GM19240 (cell line): Measurements from ENCODE around the gene HEBP1.

Experiments
- DNase-seq: peaks from one replicate; pipeline ENCODE4 v3.0.0; 2011; ENCODE audit warnings: low spot score; ENCODE audit not compliant: insufficient read length

HEBP1 gene

DNA sequence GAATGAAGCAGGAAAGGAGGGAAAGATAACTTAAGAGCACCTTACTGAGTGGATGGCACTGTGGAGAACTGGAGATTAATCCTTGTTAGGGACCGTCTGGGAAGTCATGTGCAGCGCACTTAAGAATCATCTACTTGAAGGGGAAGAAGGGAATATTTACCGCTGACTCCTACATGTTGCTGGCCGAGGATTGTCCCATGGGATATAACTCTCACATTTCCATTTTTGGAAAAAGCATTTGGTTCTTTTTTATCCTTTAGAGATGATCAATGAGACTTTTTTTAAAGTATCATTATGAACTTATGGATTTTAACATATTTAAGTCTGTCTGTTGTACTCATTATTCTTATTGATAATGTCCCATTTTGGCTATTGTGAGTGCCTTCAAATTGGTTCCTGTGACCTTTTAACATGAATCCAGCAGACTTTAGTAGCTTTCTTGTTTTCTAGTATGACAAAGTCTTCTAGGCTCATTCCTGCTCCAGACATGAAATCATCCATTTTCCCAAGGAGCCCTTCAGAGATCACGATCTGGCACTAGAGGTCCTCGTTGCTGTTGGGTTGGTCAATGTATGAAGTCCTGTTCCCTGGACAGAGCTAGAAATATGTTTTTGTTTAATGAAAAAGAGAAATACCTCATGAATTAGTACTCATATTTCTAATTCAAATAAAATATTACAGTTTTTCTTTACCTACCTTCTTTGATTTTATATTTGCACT, 23.9 kb upstream of the HEBP1 start:
- DNase-seq = no peak

DNA sequence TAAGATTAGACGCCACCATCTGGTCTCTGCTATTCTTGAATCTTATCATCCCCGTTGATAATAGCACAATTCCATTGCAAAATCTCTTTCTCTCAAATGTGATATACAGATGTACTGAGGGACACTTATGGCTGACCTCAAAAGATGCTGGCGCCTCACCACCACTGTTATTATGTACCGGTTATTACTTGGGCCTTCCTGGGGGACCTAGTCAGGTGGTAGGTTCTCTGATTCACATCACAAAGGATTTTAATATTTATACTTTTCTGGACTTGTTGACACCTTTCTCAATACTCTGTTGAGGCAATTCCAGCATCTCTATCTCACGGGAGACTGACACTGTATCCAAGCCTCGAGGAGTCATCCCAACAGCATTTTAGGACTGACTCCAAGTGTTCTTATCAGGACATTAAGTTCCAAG, 22.8 kb upstream of the HEBP1 start:
- DNase-seq = no peak

DNA sequence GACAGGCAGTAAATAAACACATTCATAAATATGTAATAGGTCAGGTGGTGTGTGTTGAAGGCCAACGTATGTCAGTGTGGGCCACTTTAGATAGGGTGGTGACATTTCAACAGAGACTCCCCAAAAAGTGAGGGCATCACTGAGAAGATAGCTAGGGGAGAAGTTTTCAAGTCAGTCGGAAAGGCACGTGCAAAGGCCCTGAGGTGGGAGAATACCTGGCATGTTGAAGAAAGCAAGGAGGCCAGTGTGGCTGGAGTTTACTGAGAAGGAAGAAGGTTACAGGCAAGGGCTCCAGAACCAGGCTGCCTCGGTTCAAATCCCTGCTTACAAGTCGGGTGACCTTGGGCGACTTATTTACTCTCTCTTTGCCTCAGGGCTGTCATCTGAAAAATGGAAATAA, 11.0 kb upstream of the HEBP1 start:
- DNase-seq = no peak

DNA sequence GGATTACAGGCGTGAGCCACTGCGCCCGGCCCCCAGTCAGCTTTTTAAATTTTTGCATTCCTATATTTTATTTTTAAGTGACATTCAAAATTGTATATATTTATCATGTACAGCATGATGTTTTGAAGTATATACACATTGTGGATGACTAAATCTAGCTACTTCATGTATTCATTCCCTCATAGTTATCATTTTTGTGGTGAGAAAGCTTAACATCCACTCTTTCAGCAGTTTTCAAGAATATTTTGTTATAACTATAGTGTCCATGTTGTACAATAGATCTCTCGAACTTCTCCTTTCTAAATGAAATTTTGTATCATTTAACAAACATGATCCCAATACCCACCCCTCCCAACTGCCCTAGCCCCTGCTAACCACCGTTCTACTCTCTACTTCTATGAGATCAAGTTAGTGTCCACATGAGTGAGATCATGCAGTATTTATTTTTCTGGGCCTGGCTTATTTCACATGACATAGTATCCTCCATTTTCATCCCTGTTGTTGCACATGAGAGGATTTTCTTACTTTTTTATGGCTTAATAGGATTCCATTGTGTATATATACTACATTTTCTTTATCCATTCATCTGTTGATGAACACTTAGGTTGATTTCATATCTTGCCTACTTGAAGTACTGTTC, 8.8 kb upstream of the HEBP1 start:
- DNase-seq = no peak

DNA sequence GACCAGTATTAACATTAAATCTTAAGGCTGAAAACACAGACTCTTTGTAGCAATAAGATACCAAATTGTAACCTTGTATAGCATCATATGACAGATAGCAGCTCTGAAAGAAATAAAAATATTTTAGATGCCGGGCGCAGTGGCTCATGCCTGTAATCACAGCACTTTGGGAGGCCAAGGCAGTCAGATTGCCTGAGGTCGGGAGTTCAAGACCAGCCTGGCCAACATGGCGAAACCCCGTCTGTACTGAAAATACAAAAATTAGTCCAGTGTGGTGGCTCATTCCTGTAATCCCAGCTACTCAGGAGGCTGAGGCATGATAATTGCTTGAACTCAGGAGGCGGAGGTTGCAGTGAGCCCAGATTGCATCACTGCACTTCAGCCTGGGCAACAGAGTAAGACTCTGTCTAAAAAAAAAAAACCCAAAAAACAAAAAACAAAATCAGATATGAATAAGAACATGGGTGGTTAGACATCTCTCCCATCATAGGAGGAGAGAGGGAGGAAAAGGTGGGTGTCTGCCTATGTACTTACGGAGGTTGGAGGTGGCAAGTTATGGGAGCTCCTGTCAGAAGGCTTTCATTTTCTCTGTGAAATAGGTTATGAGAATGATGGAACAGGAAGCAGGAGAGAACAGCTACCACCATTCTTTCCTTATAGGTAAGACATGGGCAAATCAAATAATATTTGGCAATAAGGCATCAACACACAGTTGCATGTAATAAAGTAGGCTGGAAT, 7.6 kb upstream of the HEBP1 start:
- DNase-seq = no peak

DNA sequence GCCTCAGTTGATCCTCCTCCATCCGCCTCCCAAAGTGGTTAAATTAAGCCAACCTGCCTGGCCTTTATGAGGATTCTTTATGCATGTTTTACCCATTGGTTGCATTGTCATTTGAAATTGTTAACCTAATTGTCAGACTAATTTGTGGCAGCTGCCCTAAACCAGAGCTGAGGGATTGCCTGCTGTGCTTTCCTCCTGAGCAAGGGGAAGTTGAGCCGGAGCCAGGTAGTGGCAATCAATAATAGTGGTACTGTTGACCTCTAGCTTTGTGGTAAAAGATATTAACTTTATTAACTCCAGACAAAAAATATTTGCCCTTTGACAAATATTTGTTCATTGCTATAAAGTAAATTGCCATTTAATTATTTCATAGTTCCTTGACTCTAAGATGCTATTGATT, 5.6 kb upstream of the HEBP1 start:
- DNase-seq = no peak

DNA sequence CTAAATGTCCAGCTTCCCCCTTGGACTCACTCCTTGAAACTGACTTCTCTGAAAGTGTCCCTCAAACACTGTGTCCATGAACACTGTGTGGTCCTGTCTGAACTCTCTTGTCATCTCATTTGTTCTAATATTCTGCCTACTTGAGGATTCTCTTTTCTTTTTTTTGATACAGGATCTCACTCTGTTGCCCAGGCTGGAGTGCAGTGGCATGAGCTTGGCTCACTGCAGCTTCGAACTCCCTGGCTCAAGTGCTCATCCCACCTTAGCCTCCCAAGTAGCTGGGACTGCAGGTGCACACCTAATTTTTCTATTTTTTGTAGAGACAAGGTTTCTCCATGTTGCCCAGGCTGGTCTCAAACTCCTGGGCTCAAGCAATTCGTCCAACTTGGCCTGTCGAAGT, 4.9 kb upstream of the HEBP1 start:
- DNase-seq = no peak

DNA sequence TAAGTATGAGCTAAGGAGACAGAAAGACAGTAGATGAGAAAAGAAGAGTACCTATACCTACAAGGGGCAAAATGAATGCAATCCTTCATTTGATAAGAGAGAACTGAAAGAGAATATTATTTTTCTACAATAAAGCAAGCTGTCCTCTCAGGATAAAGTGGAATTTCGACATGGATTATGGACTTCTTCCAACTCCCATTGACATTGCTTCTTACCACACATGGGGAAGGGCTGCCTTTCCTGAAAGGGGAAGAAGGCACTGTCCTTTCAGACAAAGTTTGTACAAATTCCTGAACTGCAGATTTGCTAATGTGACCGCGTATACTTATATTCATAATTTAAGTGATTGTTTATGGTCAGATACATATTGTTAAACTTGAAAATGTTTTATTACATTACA, 4.3 kb upstream of the HEBP1 start:
- no peak for DNase-seq

DNA sequence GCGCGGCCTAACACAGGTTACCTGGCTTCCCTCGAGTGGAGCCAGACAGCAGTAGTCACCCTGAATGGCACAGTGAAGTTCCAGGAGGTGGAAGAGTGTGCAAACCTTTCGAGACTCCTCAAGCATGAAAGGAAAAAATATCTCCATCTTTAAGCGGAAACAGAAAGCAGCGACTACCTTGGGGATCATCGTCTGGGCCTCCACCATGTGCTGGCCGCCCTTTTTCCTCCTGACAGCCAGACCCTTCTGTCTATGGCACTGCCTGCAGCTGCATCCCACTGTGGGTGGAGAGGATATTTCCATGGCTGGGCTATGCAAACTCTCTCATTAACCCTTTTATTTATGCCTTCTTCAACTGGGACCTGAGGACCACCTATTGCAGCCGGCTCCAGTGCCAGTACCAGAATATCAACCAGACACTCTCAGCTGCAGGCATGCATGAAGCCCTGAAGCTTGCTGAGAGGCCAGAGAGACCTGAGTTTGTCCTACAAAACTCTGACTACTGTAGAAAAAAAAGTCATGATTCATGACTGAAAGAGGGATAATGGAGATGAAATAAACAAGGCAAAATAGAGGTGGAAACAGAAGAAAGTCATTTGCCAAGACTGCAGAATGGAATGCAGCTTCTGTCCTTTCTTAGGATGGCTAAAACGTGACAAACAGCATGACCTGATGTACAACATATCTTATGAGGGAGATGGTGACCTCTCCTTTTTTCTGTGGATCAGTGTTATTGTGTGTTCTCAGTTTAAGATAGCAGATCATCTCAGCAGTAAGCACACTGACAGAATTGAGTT, 2.4 kb upstream of the HEBP1 start:
- DNase-seq = no peak

DNA sequence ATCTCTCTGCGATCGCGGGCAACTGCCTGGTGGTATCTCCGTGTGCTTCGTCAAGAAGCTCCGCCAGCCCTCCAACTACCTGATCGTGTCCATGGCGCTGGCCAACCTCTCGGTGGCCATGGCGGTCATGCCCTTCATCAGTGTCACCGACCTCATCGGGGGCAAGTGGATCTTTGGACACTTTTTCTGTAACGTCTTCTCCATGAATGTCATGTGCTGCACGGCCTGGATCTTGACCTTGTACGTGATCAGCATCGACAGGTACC, 1.6 kb upstream of the HEBP1 start:
- no peak for DNase-seq

DNA sequence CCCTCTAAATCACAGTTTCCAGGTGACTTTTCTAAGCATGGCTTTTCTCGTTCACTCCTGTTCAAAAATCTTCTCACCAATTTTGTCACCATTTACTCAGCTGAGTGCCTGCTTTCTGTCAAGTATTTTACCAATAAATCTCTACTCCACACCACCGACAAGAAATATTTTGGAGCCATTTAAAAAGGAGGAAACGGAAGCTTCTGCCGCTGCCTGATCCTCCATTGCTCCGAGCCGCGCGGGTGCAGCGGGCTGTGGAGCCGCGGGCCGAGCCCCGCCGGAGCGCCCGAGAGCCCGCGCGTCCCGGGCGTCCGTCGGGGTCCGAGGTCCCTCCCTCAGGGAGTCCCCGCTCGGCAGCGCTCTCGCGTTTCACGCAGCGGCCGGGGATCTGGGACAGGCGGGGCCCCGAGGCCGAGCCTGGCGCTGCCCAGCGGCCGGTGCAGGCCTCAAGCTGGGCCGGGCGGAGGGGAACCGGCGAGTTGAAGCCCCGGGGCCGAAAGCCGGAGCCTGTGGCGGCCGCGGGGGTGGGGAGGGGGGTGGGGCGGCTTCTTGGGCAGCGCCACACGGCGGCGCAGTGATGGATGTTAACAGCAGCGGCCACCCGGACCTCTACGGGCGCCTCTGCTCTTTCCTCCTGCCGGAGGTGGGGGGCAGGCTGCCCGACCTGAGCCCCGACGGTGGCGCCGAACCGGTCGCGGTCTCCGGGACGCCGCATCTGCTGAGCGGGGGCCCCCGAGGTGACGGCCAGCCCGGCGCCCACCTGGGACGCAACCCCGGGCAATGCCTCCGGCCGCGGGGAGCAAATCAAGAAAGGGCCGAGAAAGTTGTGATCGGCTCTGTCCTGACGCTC, 1.1 kb upstream of the HEBP1 start:
- DNase-seq = no peak

DNA sequence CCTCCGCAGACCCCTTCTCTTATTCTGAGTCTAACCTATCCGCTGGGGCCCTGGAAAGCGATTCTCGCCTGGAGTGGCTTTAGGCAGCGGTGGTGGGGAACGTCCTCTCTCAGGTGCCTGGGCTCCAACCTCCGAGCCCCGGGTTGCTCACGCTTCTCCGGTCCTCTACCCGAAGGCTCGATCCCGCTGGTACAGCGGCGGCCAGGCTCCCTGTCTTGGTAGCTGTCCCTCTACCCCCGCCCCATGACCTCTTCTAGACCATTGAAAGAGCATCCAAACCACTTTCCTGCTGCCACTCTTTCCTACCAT, 505 bp upstream of the HEBP1 start:
- no peak for DNase-seq

DNA sequence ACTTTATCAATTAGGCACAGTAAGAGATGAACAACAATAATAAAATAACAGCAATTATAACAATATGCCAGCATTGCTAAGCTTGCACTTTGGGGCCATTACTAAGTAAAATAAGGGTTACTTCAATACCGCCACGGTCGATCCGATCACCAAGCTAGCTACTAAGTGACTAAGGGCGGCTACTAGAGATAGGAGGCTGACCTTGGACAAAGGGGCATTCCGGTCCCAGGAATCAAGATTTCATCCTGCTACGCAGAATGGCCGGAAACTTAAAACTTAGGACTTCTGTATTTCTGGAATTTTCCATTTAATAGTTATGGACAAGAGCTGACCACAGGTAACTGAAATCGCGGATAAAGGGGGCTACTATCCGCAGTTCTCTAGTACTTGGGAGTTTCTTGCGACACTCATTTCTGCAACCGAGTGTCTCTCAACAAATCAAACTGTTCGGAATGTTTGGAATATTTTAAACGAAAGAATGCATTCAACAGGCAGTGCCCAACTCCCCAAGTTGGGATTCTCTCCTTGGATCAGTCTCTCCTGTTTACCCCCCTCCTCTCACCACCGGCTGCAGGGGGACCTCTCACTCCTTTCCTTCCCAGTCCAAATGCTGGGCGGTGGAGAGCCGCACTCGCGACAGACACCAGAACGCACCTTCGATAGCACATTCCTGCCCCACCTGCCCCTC, 650 bp downstream of the HEBP1 start:
- DNase-seq = no peak

DNA sequence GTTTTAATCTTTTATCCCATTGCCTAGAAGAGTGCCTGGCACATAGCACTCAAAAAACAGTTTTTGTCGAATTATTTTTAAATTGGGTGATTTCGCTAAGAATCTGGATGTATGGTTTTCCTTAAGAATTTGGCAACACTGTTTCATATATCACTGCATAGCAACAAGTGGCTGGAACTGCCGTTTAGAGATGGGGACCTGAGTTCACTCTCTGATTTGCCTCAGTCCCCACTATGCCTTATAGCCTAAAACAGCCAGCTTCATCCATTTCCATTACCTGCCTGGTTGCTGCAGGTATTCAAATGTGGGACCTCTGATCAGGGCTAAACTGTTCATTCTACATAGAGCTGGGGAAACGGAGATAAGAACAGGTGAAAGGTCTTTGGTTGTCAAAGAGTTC, 1.8 kb downstream of the HEBP1 start:
- DNase-seq = no peak

DNA sequence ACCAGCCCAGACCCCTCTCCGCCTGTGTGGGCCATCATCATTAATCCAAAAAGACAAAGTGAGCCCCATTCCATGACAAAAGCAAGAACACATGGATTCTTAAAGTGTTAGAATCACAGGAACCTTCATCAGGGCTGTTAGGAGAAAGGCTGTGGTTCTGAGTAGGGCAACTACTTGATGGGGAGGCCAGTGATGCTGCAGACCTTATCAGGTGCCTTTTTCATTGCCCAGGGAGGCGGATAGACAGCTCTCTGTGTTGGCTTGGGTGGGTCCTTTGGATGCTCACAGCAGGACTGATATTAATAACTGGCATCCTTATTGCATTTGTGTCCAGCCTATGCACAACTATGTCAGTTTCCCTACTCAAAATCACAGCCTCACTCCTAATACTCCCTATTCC, 2.3 kb downstream of the HEBP1 start:
- DNase-seq = no peak

DNA sequence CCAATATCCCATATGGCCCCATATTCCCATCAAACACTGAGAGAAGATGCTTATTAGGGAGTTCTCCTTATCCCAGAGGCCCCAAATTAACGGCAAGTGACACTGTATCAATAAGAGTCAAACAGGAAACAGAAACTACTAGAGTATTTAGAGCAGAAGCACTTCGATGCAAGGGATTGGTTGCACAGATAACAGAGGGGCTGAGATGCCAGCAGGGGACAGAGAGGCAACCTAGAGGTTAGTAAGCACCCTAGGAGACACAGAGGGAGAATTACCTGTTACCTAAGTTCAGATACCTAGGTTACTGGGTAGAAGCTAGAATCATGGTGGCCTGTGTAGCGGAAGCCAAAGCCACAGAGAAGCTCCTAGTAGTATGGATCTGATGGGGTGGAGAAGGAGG, 2.9 kb downstream of the HEBP1 start:
- DNase-seq = no peak

DNA sequence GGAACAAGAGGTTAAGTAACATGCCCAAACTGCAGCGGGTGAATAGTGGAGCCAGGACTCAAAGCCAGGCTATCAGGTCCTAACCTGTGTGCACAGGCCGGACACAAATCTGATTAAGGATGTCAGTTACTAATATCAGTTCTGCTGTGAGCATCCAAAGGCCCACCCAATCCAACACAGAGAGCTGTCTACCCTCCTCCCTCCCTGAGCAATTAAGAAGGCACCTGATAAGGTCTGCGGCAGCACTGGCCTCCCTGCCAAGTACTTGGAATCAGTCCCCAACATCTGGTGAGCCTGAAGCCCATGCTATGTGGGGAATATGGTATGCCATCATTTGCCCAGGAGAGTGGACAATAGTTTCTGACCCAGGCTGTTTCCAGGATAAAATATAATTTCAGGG, 3.9 kb downstream of the HEBP1 start:
- no peak for DNase-seq

DNA sequence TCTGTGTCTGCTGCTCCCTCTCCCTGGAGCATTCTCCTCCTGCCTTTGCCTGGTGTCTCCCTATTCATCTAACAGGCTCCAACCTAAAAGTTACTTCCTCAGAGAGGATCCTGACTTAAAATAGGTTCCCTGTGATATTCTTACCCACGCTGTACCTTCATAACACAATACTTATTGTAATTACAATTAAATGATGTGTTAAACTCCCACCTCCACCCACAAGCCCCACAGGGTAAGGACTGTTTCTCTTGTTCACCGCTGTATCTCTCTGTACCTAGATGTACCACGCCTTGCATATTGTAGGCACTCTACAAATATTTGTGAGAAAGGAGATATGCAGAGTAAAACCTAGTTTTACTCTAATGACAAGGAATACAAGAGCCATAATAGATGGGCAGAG, 5.0 kb downstream of the HEBP1 start:
- DNase-seq = no peak

DNA sequence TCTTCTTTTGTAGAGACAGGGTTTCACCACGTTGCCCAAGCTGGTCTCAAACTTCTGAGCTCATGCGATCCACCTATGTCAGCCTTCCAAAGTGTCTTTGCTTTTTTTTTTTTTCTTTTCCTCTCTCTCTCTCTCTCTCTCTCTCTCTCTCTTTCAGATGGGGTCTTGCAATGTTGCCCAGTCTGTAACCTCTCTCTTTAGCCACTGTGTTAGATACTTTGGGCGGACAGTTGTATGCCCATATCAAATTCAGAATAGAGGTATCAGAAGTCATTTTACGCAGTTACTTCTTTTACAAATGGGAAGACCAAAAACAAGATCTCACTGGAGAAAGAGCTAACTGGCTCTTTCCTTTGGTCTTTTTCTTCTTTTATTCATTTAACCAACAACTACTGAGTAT, 6.7 kb downstream of the HEBP1 start:
- DNase-seq = no peak

DNA sequence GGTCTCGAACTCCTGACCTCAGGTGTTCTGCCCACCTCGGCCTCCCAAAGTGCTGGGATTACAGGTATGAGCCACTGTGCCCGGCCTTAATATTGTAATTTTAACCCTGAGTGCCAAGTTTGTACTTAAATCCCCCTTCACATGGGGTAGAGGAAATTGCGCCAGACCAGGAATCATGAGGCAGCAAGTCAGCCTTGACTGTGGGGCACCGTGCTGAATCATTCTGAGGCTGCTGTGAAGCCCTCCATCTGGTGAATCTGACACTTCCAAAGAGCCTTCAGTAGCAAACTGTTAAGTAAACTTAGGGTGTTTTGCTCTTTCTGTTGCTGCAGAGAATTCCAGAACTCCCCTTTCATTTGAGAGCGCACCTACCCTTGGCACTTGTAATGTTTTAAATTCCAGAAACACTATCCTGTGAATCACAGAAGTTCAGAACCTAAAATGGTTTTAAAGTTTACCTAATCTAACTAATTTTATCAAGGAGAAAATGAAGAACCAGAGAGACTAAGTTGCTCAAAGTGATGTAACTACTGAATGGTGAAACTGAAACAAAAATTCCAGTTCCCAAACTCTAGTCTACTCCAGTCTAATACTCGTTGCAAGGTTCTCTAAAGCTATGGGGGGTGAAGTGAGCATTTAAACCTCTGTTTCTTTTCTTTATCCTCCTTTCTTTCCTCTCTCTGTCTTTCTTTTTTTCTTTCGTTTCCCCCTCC, 7.5 kb downstream of the HEBP1 start:
- no peak for DNase-seq
